Activated CD8-positive, alpha-beta memory T cell treated with anti-CD3 and anti-CD28 coated beads, Interleukin-2, amount 50 U/mL, for 4 hours (primary cell): ENCODE data around the gene ZNF23.

Experiments used
- DNase-seq: peaks from one replicate; pipeline ENCODE4 v3.0.0-alpha.2; 2020

The ZNF23 gene

GRCh38 chr16:71425746-71426068, 36.3 kb downstream of the ZNF23 start:
- DNase-seq, result no peak

GRCh38 chr16:71424626-71425025, 37.4 kb downstream of the ZNF23 start:
- no peak for DNase-seq

- DNase-seq, result no peak
Observed at GRCh38 chr16:71423865-71424264, 38.2 kb downstream of the ZNF23 start.

GRCh38 chr16:71423016-71423415, 39.0 kb downstream of the ZNF23 start:
- DNase-seq, result no peak

GRCh38 chr16:71421911-71422310, 40.1 kb downstream of the ZNF23 start:
- no peak for DNase-seq

GRCh38 chr16:71414038-71414437, 48.0 kb downstream of the ZNF23 start:
- no peak for DNase-seq

GRCh38 chr16:71413341-71413740, 48.7 kb downstream of the ZNF23 start:
- no peak for DNase-seq

GRCh38 chr16:71412270-71413160, 49.5 kb downstream of the ZNF23 start:
- DNase-seq, result peak; percentile 67

- DNase-seq, result no peak
Observed at GRCh38 chr16:71410146-71410545, 51.9 kb downstream of the ZNF23 start.

GRCh38 chr16:71409011-71409775, 52.9 kb downstream of the ZNF23 start:
- no peak for DNase-seq

- no peak for DNase-seq
Observed at GRCh38 chr16:71408536-71408935, 53.5 kb downstream of the ZNF23 start.

GRCh38 chr16:71407731-71408130, 54.3 kb downstream of the ZNF23 start:
- DNase-seq, result no peak

GRCh38 chr16:71406724-71407123, 55.3 kb downstream of the ZNF23 start:
- DNase-seq, result no peak

- DNase-seq, result no peak
Observed at GRCh38 chr16:71406316-71406715, 55.7 kb downstream of the ZNF23 start.

GRCh38 chr16:71404364-71404763, 57.7 kb downstream of the ZNF23 start:
- no peak for DNase-seq

- DNase-seq, result no peak
Observed at GRCh38 chr16:71402674-71403073, 59.4 kb downstream of the ZNF23 start.

- no peak for DNase-seq
Observed at GRCh38 chr16:71402007-71402406, 60.0 kb downstream of the ZNF23 start.

- no peak for DNase-seq
Observed at GRCh38 chr16:71399801-71400563, 62.1 kb downstream of the ZNF23 start.
